Measurements from ENCODE around the gene DNAJC7.
"Not testable (repeated sequence)": the region's sequence is repeated elsewhere in the genome, so short reads cannot be mapped to it uniquely, and the experiment has no call there.

Gene DNAJC7

DNA sequence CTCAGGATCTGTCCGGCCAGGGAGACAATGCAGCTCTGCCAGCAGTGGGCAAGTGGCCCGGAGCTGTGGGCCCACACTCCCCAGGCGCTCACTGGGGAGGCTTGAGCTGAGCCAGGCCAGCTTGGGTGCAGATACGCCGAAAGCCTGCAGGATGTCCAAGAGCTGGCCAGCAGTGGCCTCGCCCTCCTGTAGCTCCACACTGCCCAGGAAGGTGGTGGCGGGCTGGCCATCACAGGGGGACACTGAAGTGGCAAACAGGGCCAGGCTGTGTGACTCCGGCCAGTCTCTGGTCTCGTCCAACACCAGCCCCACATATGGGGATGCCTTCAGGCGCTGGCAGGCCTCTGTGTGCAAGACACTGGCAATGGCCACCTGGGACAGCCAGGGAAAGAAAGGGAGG, 23.6 kb upstream of the DNAJC7 start:
- no peak for DNase-seq

DNA sequence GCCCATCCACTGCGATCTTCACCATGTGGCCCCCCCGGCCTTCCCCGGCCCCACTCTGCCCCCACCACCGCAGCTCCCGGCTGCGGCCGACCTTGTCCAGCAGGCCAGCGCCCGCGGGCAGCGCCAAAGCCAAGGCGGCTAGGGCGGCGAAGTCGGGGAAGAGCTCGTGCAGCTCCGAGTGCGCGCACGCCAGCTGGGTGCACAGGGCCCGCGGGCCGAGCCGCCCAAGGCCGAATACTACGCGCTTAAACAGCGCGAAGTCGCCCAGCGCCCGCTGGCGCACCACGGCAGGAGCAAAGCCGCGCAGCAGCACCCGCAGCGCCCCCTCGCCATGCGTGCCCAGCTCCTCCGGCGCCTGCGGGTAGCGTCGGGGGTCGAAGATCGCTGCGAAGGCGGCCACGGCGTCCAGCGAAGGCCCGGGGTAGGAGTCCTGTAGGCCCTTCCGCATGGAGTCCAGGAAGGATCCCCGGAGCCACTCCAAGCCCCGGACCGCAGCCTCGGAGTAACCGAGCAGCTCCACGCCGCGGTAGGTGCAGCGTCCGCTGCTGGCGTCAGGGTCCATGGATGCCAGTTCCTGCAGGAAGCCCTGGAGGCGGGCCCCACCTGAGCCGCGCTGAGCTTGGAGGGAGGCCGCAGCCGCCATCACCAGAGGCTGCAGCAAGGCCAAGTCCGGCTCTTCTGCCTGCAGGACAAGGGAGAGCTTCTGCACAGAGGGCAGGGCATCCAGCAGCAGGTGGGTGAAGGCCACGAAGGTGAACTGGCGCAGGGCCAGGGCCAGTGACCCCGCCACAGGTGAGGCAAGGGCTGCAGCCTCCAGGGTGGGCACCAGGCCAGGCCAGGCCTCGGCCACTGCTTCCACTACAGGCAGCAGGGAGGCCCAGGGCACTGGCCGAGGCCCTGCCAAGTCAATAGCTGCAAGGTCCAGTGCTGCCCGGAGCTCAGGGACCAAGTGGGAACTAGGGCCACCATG, 22.8 kb upstream of the DNAJC7 start:
- DNase-seq = no peak

DNA sequence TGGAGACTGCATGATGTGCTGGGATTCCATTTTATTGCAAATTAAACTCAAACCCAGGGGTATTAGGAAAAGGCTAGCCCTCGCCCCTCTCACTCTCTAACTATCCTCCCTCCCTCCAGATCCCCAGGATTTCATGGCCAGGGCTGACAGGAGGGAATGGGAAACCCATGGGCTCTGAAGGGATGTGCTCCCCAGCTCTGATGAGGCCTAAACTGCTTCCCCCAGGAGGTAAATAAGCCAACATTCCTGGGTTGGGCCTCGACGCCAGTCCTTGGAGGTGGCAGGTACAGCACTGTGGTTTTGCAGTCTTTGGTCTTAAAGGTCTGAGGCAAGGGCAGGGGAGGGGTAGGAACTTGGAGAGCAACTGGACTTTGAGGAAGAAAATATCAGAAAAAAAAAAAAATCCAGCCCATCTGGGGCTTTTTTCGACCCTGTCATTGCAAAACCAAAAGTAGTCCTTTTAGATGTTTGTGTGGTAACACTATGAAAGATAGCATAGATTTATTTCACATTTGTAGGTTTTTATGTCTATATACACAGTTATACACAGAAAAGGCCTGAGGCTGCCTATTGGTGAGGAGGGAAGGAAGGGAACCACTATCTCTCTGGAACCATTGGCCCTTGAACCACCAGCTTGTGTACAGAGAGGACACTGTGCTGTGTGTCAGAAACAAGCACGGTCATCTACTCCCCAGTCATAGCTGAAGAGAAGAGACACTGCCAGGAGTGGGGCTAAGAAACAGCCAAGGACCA, 21.2 kb upstream of the DNAJC7 start:
- no peak for DNase-seq

DNA sequence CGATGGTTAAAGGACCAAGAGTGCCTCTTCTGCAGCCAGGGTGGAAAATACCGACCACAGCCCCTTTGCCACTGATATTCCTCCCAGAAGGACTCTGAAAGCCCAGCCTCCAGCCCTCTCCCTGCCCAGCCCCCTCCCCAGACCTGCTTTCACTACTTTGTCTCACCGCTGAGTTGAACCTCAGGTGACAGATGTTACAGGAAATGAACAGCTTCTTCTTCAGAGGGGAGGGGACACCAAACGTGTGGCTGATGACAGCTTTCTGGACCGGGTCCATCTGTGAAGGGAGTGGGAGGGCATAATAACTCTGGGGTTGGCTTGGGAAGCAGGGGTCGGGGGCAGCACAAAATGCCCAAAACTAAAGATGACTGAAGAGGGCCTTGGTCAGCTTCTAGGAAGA, 16.8 kb upstream of the DNAJC7 start:
- DNase-seq = no peak

DNA sequence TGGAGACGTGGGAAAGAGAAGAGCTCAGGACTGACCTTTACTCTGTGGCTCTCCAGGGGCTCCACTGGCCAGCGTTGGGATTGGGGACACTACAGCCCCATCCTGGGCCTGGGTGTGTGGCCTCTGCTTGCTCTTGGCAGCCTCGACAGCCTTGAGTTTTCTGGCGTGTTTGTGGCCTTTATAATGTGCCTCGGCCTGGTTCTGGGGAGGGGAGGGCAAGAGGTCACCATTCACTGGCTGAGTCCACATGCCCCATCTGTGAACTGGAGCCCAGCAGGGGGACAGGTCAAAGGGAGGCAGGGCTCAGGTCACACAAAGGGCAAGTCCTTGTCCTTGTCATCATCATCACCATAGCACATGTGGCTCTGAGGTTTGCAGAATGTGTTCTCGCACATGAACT, 14.3 kb upstream of the DNAJC7 start:
- DNase-seq = no peak

DNA sequence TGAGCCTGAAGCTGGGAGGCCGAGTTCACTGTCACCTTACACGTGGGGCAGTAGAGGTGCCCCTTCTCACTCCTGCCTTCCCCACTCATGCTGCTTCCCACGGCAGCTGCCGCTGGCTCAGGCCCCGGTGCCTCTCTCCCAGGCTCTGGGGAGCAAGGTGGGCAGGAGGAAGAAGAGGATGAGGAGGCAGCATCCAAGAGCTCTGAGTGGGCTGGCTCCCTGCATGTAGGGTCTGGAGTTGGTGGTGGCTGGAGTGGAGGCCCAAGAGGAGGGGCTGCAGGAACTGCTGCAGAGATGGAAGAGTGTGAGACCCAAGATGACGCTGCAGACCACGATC, 11.5 kb upstream of the DNAJC7 start:
- DNase-seq = no peak

DNA sequence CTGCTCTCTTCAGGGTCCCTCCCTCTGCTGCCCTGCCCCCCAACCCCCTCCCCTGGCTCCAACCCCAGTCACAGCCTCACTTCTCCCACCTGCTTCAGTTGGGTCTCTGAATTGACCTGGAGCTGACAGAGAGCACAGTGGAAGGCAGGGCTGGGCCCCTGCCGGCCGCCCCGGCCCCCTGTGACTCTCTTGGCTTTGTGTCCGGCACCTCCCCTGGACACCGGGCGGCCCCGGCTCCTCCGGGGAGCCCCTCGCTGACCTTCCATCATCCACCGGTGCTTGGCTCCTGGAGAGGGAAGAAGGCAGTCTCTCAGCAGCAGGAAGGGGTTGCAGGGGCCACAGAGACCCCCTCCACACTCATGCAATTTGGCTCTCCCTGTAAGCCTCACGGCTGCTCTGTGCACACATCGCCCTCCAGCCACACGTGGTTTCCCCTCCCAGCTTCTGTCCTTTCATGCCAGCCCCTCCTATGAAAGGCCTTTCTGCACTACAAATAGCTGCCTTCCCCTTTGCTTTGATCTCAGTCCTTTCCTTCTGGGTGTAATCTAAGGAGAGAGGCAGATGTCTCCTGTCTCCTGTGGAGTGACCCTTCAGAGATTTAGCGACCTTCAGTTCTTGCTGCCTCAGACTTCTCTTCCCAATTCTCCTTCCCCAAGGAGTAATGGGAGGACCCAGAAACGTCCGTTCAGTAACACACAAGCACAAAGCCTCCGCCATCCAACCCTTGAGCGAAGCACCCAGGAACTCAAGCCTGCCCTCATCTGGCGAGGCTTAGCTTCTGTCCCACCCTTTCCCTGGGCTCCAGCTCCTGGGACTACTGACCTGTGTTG, 10.9 kb upstream of the DNAJC7 start:
- peak; percentile 19 for DNase-seq

DNA sequence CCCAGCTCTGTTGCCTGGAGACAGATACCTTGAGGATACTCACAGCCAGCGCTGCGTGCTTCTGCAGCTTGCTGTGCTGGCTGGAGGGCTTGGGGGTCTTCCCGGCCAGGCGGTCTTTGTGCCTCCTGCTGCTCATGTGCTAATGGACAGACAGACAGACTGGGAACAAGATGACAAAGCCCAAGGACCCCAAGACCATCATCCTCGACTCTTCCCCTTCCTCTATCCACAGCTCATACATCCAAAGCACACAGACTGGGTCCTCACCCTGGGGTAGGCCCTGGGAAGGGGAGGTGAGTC, 10.3 kb upstream of the DNAJC7 start:
- DNase-seq = no peak

DNA sequence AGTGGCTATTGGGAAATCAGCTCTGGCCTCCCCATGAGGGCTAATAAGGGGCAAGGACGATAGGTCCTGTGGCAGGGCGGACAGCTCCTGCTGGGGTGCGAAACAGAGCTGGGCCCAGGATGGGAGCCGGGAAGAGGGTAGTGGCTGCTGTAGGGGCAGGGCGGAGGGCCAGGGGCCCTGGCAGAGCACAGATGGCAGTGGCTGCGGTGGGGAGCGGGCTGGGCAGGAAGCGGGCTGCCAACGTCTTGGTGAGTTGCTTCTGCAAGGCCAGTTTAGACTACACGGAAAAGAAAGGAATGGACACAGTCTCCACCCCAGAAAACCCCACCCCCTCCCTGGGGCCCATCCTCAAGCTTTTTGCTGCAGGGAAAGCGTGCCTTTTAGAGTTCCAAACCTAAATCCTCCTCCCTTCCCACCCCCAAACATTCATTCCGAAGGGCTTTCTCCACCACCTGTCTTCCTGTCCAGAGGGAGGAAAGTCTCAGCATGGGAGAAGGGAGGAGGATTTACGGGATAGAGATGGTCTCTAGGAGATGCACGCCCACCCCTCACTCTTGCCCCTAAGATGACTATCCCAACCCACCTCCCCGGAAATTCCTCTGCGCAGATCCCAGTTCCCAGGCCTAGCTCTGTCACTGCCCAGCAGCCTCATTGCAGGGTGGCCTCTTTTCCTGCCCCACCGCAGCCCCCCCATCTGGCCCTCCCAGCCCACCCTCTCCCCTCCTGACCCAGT, 9.8 kb upstream of the DNAJC7 start:
- DNase-seq = peak; percentile 9

DNA sequence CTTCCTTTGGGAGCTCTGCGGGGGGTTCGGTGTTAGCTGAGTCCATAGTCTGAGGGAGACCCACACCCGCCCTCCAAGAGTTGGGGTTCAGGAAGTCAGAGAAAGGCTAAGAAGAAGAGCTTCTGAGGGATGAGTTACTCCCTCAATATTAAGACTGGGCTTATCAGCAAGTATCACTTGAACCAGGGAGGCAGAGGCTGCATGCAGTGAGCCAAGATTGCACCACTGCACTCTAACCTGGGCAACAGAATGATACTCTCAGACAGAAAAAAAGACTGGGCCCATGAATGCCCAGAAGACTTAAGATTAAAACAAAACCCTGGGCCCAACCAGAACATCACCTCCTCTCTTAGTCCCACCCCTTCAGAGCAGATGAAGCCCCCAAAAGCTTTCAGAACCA, 8.7 kb upstream of the DNAJC7 start:
- DNase-seq = no peak

DNA sequence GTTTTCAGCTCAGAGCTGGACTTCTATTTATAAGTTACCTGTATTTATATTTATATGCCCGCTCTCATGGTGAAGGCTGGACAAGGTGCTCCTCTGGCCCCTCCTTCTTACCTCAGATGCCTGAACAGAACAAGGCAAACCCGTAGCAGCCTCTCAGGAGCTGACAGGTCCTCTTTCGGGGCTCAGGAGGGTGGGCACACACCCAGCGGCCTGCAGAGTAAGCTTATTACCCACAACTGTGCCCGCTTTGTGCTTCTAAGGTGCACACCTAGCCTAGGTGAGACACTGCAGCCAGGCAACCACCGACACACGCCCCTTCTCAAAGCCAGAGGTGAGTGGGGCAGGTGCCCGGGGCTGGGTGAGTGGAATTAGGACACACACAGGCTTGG, 7.9 kb upstream of the DNAJC7 start:
- DNase-seq = no peak

DNA sequence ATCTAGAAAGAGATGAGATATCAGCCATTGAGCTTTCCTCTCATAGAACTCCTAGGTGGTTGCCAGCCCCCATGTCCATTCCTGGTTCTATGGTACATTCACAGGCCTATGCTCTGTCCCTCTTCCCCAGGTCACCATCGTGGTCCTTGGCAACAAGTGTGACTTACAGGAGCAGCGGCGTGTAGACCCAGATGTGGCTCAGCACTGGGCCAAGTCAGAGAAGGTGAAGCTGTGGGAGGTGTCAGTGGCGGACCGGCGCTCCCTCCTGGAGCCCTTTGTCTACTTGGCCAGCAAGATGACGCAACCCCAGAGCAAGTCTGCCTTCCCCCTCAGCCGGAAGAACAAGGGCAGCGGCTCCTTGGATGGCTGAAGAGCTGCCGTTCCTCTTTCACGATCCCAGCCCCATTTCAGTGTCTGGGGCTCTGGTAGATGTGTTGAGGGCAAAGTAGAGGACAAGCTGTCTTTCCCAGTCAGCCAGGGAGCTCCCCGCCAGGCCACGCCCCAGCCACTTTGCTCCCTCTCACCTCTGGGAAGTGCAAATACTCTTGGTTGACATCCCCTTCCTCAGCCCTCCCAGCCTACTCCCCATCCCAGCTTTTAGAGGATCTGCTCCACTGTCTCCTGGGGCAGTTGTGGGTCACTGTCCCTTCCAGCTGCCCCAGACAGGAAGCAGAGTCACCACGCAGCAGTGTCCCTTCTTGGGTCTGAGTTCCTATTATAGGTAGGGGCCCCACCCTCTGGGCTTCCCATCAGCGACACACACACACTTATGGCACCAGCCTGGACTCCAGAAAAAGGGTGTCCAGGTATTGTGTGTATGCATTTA, 6.5 kb upstream of the DNAJC7 start:
- DNase-seq = peak; percentile 91

DNA sequence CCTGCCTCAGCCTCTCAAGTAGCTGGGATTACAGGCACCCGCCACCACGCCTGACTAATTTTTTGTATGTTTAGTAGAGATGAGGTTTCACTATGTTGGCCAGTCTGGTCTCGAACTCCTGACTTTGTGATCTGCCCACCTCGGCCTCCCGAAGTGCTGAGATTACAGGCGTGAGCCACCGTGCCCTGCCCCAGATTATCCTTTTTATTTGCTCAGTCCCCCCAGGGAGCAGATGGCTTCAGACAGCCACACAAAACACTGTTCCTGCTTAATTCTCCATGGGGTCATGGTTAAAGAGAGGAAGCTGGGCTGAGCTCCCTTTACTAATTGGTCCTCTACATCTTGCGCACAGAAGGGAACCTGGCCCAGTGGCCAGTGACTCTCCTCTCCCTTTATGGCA, 3.6 kb upstream of the DNAJC7 start:
- DNase-seq = not testable (repeated sequence)

DNA sequence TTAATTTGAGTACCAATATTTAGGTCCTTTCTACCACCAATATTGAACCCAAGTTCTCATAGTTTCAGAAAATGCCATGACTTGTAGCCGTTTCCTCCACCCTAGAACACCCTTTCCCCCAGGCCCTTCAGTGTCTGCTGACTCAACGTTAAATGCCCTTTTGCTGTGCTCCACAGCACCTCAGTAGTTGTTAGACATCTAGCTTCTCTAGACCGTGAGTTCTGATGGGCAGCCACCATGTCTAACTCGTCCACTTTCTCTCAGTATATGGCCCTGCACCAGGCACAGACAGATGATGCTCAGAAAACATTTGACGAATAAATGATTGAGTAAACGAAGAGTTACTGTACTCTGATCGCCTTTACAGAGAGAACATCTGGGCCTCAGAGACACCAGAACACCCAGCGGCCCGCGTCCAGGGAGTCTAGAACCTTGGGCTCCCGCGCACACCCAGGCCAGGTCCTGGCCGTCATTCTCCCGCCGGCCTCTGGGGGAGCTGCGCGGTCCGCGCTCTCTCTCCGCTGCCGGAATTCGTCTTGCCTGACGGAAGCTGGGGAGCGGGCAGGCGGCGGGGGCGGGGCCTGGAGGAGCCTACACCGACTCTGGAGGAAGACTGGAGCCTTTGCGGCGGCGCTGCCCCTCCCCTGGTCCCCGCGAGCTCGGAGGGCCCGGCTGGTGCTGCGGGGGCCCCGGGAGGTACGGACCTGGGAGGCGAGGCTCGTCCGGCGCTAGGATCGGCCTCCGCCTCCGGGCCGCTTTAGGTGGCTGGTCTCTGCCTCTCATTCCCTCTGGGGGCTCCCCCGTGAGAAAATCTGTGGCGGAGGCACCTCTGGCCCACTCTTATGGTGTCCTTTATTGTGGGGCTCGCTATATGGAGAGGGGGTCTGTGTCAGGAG, 2.5 kb upstream of the DNAJC7 start, which contains the start of gene NKIRAS2:
NKIRAS2 (plus strand) TSS at position 582 of the 896 bp plus-strand sequence. CDS start 1,488 bp downstream, outside the sequence.
- DNase-seq = peak; percentile 85

DNA sequence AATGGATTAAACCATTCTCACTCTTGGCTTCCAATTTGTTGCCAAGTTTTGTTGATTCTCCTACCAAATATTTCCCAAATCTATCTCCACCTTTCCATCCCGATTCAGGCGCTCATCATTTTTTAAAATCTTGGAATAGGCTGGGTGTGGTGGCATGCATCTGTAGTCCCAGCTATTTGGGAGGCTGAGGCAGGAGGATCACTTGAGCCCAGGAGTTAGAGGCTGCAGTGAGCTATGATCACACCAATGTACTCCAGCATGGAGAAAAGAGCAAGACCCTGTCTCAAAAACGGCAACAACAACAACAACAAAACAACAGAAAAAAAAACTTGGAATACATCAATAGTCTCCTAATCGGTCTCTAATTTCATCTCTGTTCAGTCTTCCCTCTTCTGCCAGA, 1.7 kb upstream of the DNAJC7 start:
- no peak for DNase-seq

DNA sequence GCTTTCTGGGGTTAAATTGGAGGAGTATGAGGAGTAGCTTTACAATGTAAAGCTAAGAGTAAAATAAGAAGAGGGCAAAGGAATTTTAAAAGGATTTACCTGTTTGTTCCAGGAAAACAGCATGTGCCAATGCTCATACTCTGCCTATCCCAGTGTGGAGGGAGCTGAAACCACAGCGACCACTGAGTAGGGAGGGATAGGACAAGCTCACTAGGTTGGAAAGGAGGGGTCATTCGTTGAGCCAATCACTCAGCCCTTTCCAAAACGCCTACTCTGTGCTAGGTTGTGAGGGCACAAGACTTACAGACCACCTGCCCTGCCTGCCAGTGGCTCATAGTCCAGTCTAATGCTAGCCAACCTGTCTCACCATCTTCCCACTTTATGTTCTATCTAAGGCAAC, 1.1 kb upstream of the DNAJC7 start:
- DNase-seq = no peak

DNA sequence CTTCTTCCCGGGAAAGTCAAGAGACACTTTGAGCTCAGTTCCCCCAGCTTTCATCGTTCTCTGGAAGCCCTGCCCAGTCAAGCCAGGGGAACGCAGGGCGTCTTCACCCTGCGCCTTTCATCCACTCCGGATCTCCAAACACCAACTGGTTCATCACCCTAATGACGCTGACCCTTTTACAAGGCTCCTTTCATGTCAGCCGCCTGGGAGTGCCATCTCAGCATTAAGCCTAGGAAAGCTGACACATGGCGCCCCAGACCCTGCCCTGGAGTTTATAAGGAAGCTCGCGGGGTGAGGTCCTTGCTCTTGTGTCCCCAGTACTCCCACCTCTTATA, 594 bp upstream of the DNAJC7 start:
- peak; percentile 42 for DNase-seq

DNA sequence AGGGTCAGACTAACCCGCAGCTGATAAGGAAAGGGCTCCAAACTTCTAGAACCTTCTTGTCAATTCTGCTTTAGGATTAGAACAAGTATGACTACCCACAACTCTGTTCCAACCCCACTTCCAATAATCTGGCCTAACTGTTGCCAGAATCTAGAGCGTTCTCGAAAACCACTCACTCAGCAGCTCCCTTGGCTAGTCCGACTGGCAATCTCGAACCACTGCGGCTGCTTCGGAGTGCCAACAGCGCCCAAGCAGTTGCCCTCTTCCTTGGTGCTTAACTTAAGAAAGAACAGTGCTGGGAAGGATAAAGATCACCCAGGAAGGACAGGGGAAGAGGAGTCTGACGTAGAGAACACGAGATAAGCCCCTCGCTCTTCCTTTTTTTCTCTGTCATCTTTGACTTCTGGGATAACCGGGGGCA, 818 bp downstream of the DNAJC7 start:
- no peak for DNase-seq

DNA sequence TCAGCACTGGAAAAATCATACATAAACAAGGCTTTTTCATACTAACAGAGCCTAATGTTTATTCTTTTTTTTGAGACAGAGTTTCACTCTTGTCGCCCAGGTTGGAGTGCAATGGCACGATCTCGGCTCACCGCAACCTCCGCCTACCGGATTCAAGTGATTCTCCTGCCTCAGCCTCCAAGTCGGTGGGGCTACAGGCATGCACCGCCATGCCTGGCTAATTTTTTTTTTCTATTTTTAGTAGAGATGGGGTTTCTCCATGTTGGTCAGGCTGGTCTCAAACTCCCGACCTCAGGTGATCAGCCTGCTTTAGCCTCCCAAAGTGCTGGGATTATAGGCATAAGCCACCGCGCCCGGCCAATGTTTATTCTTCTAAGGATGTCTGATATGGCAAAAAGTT, 3.5 kb downstream of the DNAJC7 start:
- not testable (repeated sequence) for DNase-seq

DNA sequence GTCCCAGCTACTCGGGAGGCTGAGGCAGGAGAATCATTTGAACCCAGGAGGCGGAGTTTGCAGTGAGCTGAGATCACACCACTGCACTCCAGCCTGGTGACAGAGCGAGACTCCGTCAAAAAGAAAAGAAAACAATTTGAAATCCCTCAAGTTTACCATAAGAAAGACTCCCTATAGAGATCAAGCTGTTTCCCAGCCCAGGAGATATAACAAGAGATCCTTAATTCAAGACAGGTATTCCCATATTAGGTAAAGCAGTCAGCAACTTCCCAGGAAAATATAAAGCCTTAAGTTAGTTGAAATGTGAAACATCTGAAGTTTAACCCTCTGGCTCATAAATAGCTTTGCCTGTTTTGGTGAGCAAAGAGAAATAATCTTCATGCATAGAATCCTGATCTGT, 4.9 kb downstream of the DNAJC7 start:
- DNase-seq = not testable (repeated sequence)

Measured in MV-4-11 (cell line).